ENCODE data around the gene PRB4.

- TF ChIP-seq POLR2A (IDR thresholded peaks at IDR 0.05): no peak
- TF ChIP-seq, protein P1, sequence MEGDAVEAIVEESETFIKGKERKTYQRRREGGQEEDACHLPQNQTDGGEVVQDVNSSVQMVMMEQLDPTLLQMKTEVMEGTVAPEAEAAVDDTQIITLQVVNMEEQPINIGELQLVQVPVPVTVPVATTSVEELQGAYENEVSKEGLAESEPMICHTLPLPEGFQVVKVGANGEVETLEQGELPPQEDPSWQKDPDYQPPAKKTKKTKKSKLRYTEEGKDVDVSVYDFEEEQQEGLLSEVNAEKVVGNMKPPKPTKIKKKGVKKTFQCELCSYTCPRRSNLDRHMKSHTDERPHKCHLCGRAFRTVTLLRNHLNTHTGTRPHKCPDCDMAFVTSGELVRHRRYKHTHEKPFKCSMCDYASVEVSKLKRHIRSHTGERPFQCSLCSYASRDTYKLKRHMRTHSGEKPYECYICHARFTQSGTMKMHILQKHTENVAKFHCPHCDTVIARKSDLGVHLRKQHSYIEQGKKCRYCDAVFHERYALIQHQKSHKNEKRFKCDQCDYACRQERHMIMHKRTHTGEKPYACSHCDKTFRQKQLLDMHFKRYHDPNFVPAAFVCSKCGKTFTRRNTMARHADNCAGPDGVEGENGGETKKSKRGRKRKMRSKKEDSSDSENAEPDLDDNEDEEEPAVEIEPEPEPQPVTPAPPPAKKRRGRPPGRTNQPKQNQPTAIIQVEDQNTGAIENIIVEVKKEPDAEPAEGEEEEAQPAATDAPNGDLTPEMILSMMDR (IDR thresholded peaks at IDR 0.05): no peak
Observed at GRCh38 chr12:11347810-11348209, 37.6 kb upstream of the PRB4 start.
